ENCODE data around the gene NEIL3.

DNA sequence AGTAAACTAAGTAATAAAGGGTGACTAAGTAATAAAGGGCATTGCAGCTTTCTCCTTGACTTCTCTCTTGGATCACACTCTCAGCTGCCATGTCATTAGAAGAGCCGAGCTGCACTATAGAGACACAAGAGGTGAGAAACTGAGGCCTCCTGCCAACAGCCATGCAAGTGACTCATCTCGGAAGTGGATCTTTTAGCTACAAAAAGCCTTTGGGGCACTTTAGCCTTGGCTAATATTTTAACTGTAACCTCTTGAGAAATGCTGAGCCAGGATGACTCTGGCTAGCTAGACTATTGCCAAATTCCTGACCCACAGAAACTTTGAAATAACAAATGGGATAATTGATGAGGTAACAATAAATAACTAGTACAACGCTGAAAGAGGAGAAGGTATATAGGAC is 1.5 kb upstream of the NEIL3 start:
- TF ChIP-seq CTCF (IDR thresholded peaks at IDR 0.05) = no peak
- TF ChIP-seq EP300 (IDR thresholded peaks at IDR 0.05) = no peak

All from gastroesophageal sphincter (tissue), 3 donors.